Dermis blood vessel endothelial cell (primary cell): ENCODE results near the gene CD160. TPM values are rescaled to one million over a fixed set of nuclear protein-coding genes. Genes with fewer than 3 reads are reported as not detected.

Experiments
- total RNA-seq: library from RNA; depleted of rRNA; stranded (reverse); fragments of >200 nt; gene quantifications from 2 replicates; pipeline ENCODE4 v1.2.3, GENCODE V29; 2014

Gene CD160
- total RNA-seq, 1 donor from 2014 or later: not detected

Other genes with a start within 250 kb of the CD160 start
- 27.5 and 31.1 TPM in 2 replicates for gene GPR89A, start 111.5 kb upstream of the CD160 start, total RNA-seq
- gene PDZK1, start 12.1 kb upstream of the CD160 start, total RNA-seq: 0.33 and 0.34 TPM in 2 replicates
- 13.9 and 15.3 TPM in 2 replicates for gene RNF115, start 104.6 kb downstream of the CD160 start, total RNA-seq
- 27.5 and 29.3 TPM in 2 replicates for gene POLR3C, start 104.7 kb downstream of the CD160 start, total RNA-seq
- gene NUDT17, start 126.1 kb downstream of the CD160 start, total RNA-seq: 2.4 TPM in 2 replicates
- gene PIAS3, start 139.6 kb downstream of the CD160 start, total RNA-seq: 6.1 and 10.7 TPM in 2 replicates
- gene ANKRD35, start 166.4 kb downstream of the CD160 start, total RNA-seq: 0.09 and 0.17 TPM in 2 replicates
- gene ITGA10, start 190.6 kb downstream of the CD160 start, total RNA-seq: 3.9 and 4.6 TPM in 2 replicates
- 34.0 and 41.4 TPM in 2 replicates for gene PEX11B, start 199.2 kb downstream of the CD160 start, total RNA-seq
- 187 and 192 TPM in 2 replicates for gene RBM8A, start 208.0 kb downstream of the CD160 start, total RNA-seq
- 21.1 and 29.7 TPM in 2 replicates for gene LIX1L, start 238.5 kb downstream of the CD160 start, total RNA-seq
- gene ANKRD34A, start 245.1 kb downstream of the CD160 start, total RNA-seq: under 0.01 TPM in 2 replicates
- gene POLR3GL, start 245.2 kb downstream of the CD160 start, total RNA-seq: 17.1 and 17.2 TPM in 2 replicates